ENCODE measurements around the gene ATP8A2.

ATP8A2 gene

GRCh38 chr13:25684491-25684890, 312.7 kb downstream of the ATP8A2 start:
- DNase-seq (ENCODE audit: low read depth in 2 of 2), result no peak

GRCh38 chr13:25686831-25687470, 315.2 kb downstream of the ATP8A2 start:
- no peak for DNase-seq (ENCODE audit: low read depth in 2 of 2)

GRCh38 chr13:25687471-25688225, 315.9 kb downstream of the ATP8A2 start:
- no peak for DNase-seq (ENCODE audit: low read depth in 2 of 2)

GRCh38 chr13:25688536-25688935, 316.8 kb downstream of the ATP8A2 start:
- no peak for DNase-seq (ENCODE audit: low read depth in 2 of 2)

- DNase-seq (ENCODE audit: low read depth in 2 of 2), result no peak
Observed at GRCh38 chr13:25689539-25689938, 317.8 kb downstream of the ATP8A2 start.

- DNase-seq (ENCODE audit: low read depth in 2 of 2), result no peak
Observed at GRCh38 chr13:25690582-25690981, 318.8 kb downstream of the ATP8A2 start.

GRCh38 chr13:25691654-25692053, 319.9 kb downstream of the ATP8A2 start:
- DNase-seq (ENCODE audit: low read depth in 2 of 2), result no peak

- DNase-seq (ENCODE audit: low read depth in 2 of 2), result no peak
Observed at GRCh38 chr13:25692099-25692498, 320.3 kb downstream of the ATP8A2 start.

- DNase-seq (ENCODE audit: low read depth in 2 of 2), result no peak
Observed at GRCh38 chr13:25699056-25699455, 327.3 kb downstream of the ATP8A2 start.

- DNase-seq (ENCODE audit: low read depth in 2 of 2), result no peak
Observed at GRCh38 chr13:25699600-25699999, 327.8 kb downstream of the ATP8A2 start.

GRCh38 chr13:25701304-25701703, 329.5 kb downstream of the ATP8A2 start:
- no peak for DNase-seq (ENCODE audit: low read depth in 2 of 2)

GRCh38 chr13:25702386-25702785, 330.6 kb downstream of the ATP8A2 start:
- DNase-seq (ENCODE audit: low read depth in 2 of 2), result no peak

- no peak for DNase-seq (ENCODE audit: low read depth in 2 of 2)
Observed at GRCh38 chr13:25707726-25708125, 336.0 kb downstream of the ATP8A2 start.

- no peak for DNase-seq (ENCODE audit: low read depth in 2 of 2)
Observed at GRCh38 chr13:25708268-25708667, 336.5 kb downstream of the ATP8A2 start.

GRCh38 chr13:25709088-25709487, 337.3 kb downstream of the ATP8A2 start:
- DNase-seq (ENCODE audit: low read depth in 2 of 2), result no peak

GRCh38 chr13:25715760-25716159, 344.0 kb downstream of the ATP8A2 start:
- no peak for DNase-seq (ENCODE audit: low read depth in 2 of 2)

GRCh38 chr13:25717666-25718197, 346.0 kb downstream of the ATP8A2 start:
- no peak for DNase-seq (ENCODE audit: low read depth in 2 of 2)

GRCh38 chr13:25719666-25720065, 347.9 kb downstream of the ATP8A2 start:
- DNase-seq (ENCODE audit: low read depth in 2 of 2), result no peak

- no peak for DNase-seq (ENCODE audit: low read depth in 2 of 2)
Observed at GRCh38 chr13:25722893-25723292, 351.1 kb downstream of the ATP8A2 start.

GRCh38 chr13:25725104-25725503, 353.3 kb downstream of the ATP8A2 start:
- no peak for DNase-seq (ENCODE audit: low read depth in 2 of 2)

- DNase-seq (ENCODE audit: low read depth in 2 of 2), result no peak
Observed at GRCh38 chr13:25727250-25727649, 355.5 kb downstream of the ATP8A2 start.

GRCh38 chr13:25727810-25728209, 356.0 kb downstream of the ATP8A2 start:
- no peak for DNase-seq (ENCODE audit: low read depth in 2 of 2)

- DNase-seq (ENCODE audit: low read depth in 2 of 2), result no peak
Observed at GRCh38 chr13:25729201-25729600, 357.4 kb downstream of the ATP8A2 start.
